ENCODE results near the gene ELN. TPM values are rescaled to one million over a fixed set of nuclear protein-coding genes. Genes with fewer than 3 reads are reported as not detected.

The ELN gene
- total RNA-seq, 1 donor from 2014 or later = not detected

DNA sequence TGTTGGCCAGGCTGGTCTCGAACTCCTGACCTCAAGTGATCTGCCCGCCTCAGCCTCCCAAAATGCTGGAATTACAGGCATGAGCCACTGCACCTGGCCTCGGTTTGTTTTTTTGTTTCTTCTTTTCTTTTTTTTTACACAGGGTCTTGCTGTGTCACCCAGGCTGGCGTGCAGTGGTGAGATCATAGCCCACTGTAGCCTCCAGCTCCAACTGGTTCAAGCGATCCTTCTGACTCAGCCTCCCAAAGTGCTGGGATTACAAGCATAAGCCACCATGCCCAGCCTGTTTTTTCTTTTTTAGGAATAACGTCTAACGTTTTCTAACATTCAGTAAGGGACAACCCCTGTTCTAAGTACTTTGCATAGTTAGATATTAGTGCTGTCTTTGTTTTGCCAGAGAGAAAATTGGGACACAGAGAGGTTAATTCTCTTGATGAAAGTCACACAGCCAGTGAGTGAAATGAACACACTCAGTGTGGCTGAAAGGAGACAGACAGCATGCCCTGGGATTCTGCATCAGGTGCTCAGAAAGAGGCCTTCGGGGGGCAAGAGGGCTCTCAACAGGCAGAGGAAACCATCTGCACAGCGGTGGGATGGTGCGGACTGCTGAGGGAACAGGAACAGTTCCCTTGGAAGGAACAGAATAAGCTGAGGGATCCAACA is 59.9 kb downstream of the ELN start:
- intact Hi-C loops (cut with micrococcal nuclease) = loop anchor here (10.0 kb wide), 1 partner anchor 353 kb away; the partner anchor contains the start of gene ABHD11

DNA sequence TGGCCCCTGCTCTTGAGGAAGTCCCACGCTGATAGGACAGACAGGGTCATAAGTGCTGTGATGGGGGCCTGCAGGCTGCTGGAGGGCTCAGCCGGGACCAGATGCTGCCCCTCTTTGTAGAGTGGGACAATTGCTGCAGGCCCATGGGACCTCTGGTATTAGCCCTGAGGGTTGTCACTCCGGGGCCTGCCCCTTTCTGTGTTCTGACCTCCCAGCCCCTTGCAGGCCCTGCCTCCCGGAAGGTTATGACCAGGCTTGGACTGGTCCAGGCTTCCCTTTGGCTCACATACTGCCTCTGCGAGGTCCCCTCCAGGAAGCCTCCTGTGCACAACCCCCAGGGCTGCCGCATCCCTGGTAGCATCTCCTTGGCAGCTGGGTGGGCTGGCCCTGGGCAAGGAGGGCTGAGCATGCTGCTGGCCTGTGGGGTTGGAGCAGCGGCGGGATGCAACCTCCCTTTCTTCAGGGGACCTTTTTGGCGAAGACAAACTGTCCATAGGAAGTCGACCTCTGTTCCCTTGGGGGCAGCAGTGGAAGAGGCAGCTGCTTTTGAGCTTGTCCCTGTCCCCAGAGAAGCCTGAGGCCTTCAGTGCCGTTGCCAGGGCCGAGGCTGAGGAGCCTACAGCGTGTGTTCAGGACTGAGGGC is 64.5 kb downstream of the ELN start:
- intact Hi-C loops (cut with micrococcal nuclease) = no loop called here

DNA sequence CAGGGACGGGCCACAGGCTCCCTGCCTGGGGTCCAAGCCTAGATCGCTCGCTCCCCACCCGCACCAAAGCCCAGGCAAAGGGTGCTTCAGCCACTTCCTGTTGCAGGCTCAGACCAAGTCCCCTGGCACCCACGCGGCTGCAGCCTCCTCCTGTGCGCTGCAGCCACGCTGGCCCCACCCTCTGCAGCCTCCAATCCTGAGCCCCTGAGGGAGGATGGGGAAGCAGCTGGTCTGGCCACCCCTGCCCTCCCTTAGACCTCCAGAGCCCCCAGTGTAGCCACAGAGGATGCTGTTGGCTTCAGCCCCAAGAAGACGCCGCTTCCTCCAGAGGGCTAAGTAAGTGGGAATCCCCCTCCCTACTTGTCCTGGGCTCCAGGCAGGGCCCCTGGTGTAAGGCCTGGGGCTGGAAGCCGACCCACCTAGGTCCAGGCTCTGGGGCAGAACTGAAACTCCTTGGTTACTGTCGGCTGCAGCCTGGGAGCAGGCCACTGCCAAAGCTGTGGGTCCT is 65.0 kb downstream of the ELN start:
- intact Hi-C loops (cut with micrococcal nuclease) = no loop called here

- intact Hi-C loops (cut with micrococcal nuclease) = loop anchor here (1.0 to 2.0 kb wide), 2 partner anchors 9 to 81 kb away; partner anchors contain the start of gene EIF4H
Measured at GRCh38 chr7:74093671-74094223, 65.8 kb downstream of the ELN start.

- intact Hi-C loops (cut with micrococcal nuclease) = loop anchor here (1.0 to 2.0 kb wide), 2 partner anchors 10 to 80 kb away; partner anchors contain the start of gene EIF4H
Measured at GRCh38 chr7:74094224-74095101, 66.5 kb downstream of the ELN start.

GRCh38 chr7:74095135-74095534 is 67.2 kb downstream of the ELN start:
- intact Hi-C loops (cut with micrococcal nuclease) = loop anchor here (2.0 kb wide), 1 partner anchor 80 kb away; the partner anchor contains the start of gene EIF4H

DNA sequence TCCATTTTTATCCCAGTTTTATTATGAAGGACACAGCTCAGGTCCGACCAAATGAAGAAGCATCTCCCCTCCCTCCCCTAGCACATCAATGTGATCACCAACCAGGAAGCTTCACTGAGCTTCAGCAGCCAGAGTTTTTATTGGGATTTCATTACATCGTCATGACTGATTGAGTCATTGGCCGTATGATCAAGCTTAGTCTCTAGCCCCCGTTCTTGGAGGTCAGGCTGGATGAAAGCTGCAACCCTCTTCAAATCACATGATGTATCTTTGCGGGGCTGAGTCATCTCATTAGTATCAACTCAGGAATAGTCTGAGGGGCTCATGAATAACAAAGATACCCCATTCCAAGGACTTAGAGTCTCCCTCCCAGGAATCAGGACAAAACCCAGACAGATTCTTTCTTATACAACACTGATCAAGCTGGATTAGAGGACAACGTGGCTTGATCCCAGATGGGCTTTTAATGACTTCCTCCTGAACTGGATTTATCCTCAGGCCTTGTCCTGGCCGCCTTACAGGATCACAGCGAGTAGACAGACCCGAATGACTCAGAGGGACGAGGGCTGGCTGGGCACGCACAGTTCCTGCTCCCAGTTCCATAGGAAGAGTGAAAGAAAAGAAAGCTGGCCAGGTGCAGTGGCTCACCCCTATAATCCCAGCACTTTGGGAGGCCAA is 70.1 kb downstream of the ELN start:
- intact Hi-C loops (cut with micrococcal nuclease) = no loop called here

DNA sequence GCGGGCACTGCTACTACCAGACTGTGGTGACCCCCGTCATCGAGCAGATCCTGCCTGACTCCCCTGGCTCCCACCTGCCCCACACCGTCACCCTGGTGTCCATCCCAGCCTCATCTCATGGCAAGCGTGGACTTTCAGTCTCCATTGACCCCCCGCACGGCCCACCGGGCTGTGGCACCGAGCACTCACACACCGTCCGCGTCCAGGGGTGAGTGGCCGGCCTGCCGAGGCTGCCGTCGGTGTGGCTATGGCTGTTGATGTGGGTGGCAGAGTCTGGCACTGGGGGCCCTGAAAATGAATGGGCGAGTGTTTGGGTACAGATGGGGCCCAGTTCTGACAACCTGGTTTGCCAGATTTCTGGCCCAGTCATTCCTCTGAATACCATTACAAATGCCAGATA is 71.1 kb downstream of the ELN start:
- intact Hi-C loops (cut with micrococcal nuclease) = no loop called here

DNA sequence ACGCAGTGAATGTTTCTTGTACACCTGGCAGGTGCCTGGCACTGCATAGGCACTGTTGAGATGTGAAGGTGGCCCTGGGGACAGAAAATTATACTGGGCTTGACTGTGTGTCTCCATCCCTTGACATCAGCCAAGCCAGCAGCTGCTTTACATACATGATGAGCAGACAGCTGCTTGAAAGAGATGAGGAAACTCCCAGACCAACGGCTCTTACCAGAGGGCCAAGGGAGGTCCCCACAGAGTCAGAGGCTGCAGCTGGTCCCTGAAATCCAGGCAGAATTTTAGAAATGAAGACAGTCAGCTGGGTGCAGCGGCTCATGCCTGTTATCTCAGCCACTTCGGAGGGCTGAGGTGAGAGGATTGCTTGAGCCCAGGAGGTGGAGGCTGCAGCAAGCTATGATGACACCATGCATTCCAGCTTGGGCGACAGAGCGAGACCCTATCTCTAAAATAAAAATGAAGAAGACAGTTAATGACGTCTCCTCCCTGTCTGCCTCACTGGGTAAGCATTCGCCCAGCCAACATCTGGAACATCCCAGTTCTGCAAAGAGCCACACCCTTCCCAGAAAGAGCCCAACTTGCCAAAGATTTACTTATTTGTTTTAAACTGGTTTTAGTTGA is 73.2 kb downstream of the ELN start:
- intact Hi-C loops (cut with micrococcal nuclease) = no loop called here

DNA sequence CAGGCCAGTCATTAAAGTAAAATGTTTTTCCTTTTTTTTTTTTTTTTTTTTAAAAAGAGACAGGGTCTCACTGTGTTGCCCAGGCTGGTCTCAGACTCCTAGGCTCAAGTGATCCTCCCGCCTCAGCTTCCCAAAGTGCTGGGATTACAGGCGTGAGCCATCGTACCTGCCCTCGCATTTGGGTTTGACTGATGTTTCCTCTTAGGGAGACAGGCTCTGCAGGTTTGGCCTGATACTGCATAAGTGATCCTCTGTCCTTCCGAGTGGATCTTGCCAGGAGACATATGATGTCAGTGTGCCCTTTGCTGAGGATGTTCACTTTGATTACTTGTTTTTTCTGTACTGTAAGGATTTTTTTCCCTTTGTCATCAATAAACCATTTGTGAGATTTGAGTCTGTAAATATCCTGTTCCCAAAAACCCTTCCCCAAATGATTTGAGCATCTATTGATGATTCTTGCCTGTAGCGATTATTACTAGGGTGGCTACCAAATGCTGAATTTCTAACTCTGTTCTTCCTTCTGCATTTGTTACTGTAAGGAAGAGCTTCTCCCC is 75.3 kb downstream of the ELN start:
- intact Hi-C loops (cut with micrococcal nuclease) = no loop called here

GRCh38 chr7:74104702-74105101 is 76.7 kb downstream of the ELN start:
- intact Hi-C loops (cut with micrococcal nuclease) = no loop called here

- intact Hi-C loops (cut with micrococcal nuclease) = no loop called here
Measured at GRCh38 chr7:74105992-74106391, 78.0 kb downstream of the ELN start.

GRCh38 chr7:74106846-74107245 is 78.9 kb downstream of the ELN start:
- intact Hi-C loops (cut with micrococcal nuclease) = no loop called here

- intact Hi-C loops (cut with micrococcal nuclease) = no loop called here
Measured at GRCh38 chr7:74115326-74115725, 87.4 kb downstream of the ELN start.

DNA sequence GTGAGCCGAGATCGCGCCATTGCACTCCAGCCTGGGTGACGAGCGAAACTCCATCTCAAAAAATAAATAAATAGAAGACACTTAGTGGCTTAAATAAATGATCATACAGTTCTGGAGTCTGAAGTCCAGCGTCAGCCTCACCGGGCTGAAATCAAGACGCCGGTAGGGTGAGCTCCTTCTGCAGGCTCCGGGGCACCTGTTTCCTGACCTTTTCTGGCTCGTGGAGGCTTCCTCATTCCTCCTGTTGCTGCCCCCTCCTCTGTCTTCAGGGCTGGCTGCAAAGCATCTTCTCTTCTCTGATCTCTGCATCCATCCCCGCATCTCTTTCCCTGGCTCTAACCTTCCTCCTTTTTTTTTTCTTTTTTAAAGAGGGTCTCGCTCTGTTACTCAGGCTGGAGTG is 88.4 kb downstream of the ELN start:
- intact Hi-C loops (cut with micrococcal nuclease) = no loop called here

Other genes with a start within 250 kb of the ELN start
- gene CLDN4, start 197.2 kb upstream of the ELN start, total RNA-seq = not detected in 2 replicates
- gene METTL27, start 185.7 kb upstream of the ELN start, total RNA-seq = 2.6 and 2.7 TPM in 2 replicates
- not detected in 2 replicates for gene TMEM270, start 167.0 kb upstream of the ELN start, total RNA-seq
- gene LIMK1, start 55.6 kb downstream of the ELN start, total RNA-seq = 19.5 and 24.9 TPM in 2 replicates
- gene EIF4H, start 146.2 kb downstream of the ELN start, total RNA-seq = 291 and 293 TPM in 2 replicates
- gene LAT2, start 181.8 kb downstream of the ELN start, total RNA-seq = 30.9 and 31.3 TPM in 2 replicates
- gene RFC2, start 226.2 kb downstream of the ELN start, total RNA-seq = 69.5 and 70.4 TPM in 2 replicates